GM18861 (cell line): Measurements from ENCODE around the gene LATS2.

ENCODE experiments used
- ATAC-seq: cut with Tn5 transposase; IDR thresholded peaks from one replicate; pipeline ENCODE4 v1.9.1; 2021; ENCODE audit not compliant: unreplicated experiment

The LATS2 gene

GRCh38 chr13:21061029-21061763 lies at the start of gene LATS2:
TSS of gene LATS2 (minus strand) at chr13:21061586. CDS start at chr13:21046026, 15,560 bp downstream.
- ATAC-seq, result peak; percentile 87

DNA sequence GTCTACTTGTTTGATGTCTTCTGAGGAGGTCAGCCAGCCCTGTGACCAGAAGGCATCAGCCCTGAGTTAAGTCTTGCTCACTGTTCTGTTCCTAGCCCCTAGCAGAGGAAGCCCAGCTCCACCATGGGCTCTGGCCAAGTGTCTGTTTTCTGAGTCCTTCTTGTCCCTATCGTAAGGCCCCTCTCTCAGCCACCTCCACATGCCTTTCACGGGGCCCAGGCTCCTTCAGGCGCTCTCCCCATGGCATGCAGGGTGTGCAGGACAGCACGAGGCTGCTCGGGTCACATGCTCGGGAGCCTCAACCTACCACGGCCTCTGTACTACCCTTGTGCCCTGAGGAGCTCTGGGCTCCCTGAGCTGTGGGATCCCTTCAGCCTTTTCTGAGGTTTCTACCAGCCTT lies 47.8 kb upstream of the LATS2 start:
- no peak for ATAC-seq

GRCh38 chr13:21106089-21106488 lies 44.7 kb upstream of the LATS2 start:
- ATAC-seq, result no peak

GRCh38 chr13:21104199-21105019 lies 43.0 kb upstream of the LATS2 start:
- no peak for ATAC-seq

- no peak for ATAC-seq
These were observed 40.6 kb upstream of the LATS2 start for GRCh38 chr13:21101865-21102576.

DNA sequence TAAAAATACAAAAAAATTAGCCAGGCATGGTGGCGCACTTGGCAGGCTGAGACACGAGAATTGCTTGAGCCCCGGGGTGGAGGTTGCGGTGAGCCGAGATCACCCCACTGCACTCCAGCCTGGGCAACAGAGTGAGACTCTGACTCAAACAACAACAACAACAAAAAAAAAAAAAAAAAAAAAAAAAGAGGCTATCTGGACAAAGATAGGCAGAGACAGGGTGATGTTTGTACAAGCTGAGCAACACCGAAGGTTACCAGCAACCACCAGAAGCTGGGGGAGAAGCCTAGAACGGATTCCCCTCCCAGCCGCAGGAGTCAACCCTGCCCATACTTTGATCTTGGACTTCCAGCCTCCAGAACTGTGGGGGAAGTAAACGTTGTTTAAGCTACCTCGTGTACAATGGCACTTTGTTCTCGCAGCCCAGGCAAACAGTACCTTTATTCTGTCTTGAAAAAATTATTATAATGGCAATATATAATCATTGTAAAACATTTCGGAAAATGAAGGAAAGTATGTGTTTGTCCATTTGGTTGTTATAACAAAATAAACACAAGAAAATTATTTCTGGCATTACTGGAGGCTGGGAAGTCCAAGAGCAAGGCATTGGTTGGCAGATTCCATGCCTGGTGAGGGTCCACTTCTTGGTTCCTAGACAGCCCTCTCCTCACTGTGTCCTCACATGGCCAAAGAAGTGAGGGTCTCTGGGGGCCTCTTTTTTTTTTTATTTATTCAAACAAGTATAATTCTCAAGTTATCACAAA lies 39.8 kb upstream of the LATS2 start:
- no peak for ATAC-seq

GRCh38 chr13:21100211-21100610 lies 38.8 kb upstream of the LATS2 start:
- ATAC-seq, result no peak

- no peak for ATAC-seq
These were observed 33.9 kb upstream of the LATS2 start for GRCh38 chr13:21095311-21095710.

GRCh38 chr13:21089830-21090229 lies 28.4 kb upstream of the LATS2 start:
- ATAC-seq, result no peak

DNA sequence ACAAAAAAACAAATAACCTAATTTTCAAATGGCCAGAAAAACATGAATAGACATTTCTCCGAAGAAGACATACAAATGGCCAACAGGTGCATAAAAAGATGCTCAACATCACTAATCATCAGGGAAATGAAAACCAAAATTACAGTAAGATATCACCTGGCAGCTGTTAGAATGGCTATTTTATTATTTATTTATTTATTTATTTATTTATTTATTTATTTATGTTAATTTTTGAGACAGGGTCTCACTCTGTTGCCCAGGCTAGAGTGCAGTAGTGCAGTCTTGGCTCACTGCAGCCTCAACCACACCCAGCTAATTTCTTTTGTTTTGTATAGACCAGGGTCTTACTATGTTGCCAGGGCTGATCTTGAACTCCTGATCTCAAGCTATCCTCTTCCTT lies 27.1 kb upstream of the LATS2 start:
- ATAC-seq, result no peak

DNA sequence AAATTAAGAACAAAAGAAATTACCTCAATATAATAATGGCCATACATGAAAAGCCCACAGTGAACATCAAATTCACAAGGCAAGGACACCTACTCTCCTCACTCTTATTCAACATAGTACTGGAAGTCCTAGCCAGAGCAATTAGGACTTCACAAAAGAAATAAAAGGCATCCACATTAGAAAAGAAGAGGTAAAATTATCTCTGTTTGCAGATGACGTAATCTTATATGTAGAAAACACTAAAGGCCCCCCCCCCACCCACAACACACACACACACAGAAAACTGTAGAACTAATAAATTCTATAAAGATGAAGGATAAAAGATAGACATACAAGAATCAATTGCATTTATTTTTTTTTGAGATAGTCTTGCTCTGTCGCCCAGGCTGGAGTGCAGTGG lies 25.5 kb upstream of the LATS2 start:
- no peak for ATAC-seq

- no peak for ATAC-seq
These were observed 20.5 kb upstream of the LATS2 start for GRCh38 chr13:21081926-21082325.

DNA sequence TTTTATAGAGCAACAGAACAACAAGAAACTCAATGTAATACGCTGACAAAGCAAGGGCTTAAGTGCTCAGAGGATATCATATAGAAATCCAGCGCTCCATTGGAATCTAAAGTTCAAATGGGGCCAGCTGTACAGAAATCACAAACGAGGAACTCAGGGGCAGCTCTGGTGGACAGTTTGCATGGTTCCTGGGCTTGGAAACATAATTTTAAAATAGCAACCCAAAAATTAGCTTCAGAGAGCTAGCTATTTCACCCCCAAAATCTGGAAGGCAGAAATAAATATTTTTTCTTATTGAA lies 19.2 kb upstream of the LATS2 start:
- no peak for ATAC-seq

- ATAC-seq, result no peak
These were observed 18.6 kb upstream of the LATS2 start for GRCh38 chr13:21079761-21080592.

- ATAC-seq, result no peak
These were observed 17.8 kb upstream of the LATS2 start for GRCh38 chr13:21079221-21079620.

DNA sequence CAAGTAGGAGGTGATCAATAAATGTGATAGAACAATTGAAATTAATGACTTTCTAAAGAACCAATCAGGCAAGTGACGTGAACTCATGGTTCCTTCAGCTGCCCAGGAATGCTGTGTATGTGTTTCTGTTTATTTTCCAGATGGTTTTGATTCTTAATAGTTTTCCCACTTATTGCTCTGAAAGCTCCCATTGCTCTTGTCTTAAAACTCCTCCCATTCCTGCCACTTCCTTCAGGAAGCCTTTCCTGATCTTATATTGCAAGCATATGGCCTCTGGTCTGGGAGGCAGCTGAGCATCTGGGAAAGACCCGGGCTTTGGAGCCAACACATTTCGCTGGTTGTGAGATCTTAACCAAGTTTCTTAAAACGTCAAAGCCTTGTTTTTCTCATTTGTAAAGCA lies 17.1 kb upstream of the LATS2 start:
- no peak for ATAC-seq

DNA sequence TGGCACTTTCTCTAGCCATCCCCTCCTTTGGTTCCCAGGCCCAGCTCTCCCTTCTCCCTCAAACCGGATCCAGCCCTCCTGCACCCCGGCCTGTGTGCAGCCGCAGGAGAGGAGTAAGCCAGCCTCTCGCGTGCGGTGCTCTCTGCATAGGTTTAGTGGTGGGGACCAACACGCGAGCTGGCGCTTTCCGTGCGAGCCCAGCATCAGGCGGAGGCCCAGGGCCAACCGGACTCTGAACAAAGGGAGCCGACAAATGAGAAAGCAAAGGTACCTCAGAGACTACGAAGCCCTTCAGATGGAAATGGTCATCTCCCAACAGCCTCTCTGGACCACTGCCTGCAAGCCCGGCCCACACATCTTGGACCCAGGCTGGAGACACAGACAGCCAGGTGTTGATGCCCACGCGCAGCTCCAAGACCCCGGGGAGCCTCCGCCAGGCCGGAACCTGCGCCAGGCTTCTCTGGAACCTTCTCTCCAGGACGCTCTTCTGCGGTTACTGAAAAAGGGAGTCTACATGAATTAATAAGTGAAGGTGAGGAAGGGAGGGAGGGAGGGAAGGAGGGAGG lies 16.5 kb upstream of the LATS2 start:
- ATAC-seq, result no peak

DNA sequence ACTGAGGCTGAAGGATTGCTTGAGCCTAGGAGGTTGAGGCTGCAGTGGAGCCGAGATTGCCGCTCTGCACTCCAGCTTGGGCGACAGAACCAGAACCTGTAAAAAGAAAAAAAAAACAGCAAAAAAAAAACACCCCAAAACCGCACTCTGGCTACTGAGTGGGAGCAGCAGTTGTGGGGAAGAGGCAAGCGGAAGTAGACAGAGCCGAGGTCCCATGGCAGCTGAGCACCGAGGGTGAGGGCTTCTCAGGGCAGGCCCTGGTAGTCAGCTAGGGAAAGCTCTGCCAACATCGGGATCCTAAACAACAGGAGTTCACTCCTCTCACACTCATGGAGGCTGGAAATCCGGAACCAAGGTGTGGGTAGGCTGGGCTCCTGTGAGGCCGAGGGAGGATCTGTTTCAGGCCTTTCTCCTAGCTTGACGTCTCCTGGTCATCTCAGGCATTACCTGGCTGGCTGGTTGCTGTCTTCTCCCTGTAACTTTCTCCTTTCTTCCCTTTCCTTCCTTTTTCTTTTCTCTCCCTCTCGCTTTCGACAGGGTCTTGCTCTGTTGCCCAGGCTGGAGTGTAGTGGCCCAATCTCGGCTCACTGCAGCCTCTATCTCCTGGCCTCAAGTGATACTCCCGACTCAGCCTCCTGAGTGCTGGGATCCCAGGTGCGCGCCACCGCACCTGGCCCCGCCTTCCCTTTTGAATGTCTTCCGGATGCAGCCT lies 15.8 kb upstream of the LATS2 start:
- no peak for ATAC-seq

GRCh38 chr13:21076253-21076652 lies 14.9 kb upstream of the LATS2 start:
- no peak for ATAC-seq
